ENCODE results near the gene XXYLT1.
"Not testable (repeated sequence)": the region's sequence is repeated elsewhere in the genome, so short reads cannot be mapped to it uniquely, and the experiment has no call there.

Gene XXYLT1

GRCh38 chr3:195043607-195044339, 227.2 kb downstream of the XXYLT1 start:
- H3K9me3 ChIP-seq (ENCODE audit: control insufficient read depth, insufficient read depth, low read length): no peaks in the 10 kb centered on the region
- H3K4me1 ChIP-seq (ENCODE audit: insufficient read depth, low read length): peaks cover 40% of the 10 kb centered on the region
- no peak overlapping the region for H3K9ac ChIP-seq (ENCODE audit: low read depth, low read length)
- no peaks in the 10 kb centered on the region for H3K36me3 ChIP-seq (ENCODE audit: insufficient read depth, low read length)

GRCh38 chr3:195042743-195043606, 228.0 kb downstream of the XXYLT1 start:
- Histone ChIP-seq H3K9me3 (ENCODE audit: control insufficient read depth, insufficient read depth, low read length) (no peaks in the 10 kb centered on the region), H3K9ac (ENCODE audit: low read depth, low read length) (peak overlapping the region; percentile 17; the same call in 1 of the 2 replicates), H3K36me3 (ENCODE audit: insufficient read depth, low read length) (no peaks in the 10 kb centered on the region), H3K4me1 (ENCODE audit: insufficient read depth, low read length) (peaks cover 40% of the 10 kb centered on the region)

DNA sequence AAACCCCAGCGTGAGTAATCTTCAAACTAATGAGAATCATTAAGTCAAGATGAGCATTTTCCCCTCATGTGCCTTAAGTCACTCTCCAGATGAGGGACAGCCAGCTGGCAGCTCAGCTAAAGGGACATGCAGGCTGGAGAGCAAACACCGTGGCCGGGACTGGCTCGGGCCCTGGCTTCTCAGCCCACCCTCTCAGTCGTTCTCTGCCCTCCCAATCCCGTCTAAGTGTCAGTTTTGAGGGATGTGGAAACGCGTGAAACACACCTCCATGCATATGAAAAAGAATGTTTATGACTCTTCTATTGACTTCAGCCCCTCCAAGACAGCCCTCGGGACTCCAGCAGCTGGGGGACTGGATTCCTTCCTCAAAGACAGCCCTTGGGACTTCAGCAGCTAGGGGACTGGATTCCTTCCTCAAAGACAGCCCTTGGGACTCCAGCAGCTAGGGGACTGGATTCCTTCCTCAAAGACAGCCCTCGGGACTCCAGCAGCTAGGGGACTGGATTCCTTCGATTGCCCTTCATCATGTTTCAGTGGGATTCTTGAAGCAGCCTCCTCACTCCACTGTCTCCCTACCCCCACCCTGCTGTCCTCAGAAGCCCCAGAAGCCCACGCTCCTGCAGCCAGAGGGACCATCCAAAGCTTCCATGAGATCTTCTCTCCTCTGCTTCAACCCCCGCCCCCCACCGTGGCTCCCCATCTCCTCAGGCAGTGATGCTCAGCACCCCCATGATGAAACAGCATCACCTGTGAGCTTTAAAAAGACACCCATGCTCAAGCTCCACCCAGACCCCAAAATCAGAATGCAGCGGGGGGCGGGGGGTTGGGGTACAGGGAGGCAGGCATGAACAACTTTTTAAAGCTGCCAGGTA, 228.9 kb downstream of the XXYLT1 start:
- Histone ChIP-seq H3K9me3 (ENCODE audit: control insufficient read depth, insufficient read depth, low read length) (no peaks in the 10 kb centered on the region; the same call in 1 of the 2 replicates), H3K9ac (ENCODE audit: low read depth, low read length) (no peak overlapping the region), H3K36me3 (ENCODE audit: insufficient read depth, low read length) (no peaks in the 10 kb centered on the region), H3K4me1 (ENCODE audit: insufficient read depth, low read length) (peaks cover 40% of the 10 kb centered on the region)

- no peaks in the 10 kb centered on the region for H3K36me3 ChIP-seq (ENCODE audit: insufficient read depth, low read length)
- no peak overlapping the region for H3K9ac ChIP-seq (ENCODE audit: low read depth, low read length)
- no peaks in the 10 kb centered on the region; the same call in 1 of the 2 replicates for H3K9me3 ChIP-seq (ENCODE audit: control insufficient read depth, insufficient read depth, low read length)
- H3K4me1 ChIP-seq (ENCODE audit: insufficient read depth, low read length): peaks cover 49% of the 10 kb centered on the region
Measured at GRCh38 chr3:195040773-195041520, 230.0 kb downstream of the XXYLT1 start.

DNA sequence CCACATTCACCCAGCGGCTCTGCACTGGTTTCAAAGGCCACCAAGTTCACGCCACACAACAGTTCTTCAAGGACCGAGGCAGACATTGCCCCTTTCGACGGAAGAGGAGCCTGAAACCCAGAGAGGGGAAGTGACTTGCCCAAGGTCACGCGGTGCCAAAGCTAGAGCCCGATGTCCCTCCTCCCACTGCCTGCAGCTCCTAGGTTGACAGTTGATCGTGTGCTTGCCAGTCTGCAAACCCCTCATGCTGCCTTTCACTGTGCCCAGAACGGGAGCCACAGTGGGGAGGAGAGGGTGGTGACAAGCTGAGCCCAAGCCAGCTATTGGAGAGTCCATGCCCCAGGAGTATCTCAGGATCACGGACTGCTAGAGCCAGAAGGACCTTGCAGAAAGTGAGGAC, 230.9 kb downstream of the XXYLT1 start:
- H3K9me3 ChIP-seq (ENCODE audit: control insufficient read depth, insufficient read depth, low read length): no peaks in the 10 kb centered on the region; the same call in 1 of the 2 replicates
- H3K4me1 ChIP-seq (ENCODE audit: insufficient read depth, low read length): peaks cover 44% of the 10 kb centered on the region
- no peaks in the 10 kb centered on the region for H3K36me3 ChIP-seq (ENCODE audit: insufficient read depth, low read length)
- H3K9ac ChIP-seq (ENCODE audit: low read depth, low read length): no peak overlapping the region

DNA sequence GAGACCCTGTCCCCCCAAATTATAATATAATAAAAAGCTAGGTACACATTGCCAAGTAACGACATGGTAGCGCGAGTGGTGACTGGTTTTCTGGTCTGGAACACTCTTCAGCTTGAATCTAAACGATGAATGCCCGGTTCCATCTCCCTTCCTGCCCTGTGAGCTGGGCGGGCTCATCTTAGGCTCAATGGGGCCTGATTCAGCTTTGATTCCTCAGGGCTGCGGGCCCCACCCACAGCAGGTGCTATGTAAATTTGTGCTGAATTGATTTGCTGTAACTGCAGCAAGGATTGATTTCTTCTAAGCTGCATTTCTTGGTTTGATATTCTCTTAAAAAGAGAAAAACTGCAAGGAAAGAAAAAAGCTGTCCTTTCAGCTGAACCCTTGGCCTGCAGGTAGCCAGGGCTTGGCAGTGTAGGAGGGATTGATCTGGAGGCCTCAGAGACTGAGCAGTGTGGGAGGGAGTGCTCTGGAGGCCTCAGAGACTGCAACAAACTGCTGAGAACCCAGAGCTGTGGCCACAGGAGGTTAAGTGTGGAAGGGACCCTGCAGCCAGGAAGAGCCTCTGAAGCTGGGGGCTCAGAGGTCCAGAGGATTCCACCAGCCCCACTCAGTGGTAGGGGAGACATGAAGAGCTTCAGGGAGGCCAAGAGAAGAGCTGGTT, 231.6 kb downstream of the XXYLT1 start:
- Histone ChIP-seq H3K4me1 (ENCODE audit: insufficient read depth, low read length) (peaks cover 47% of the 10 kb centered on the region), H3K36me3 (ENCODE audit: insufficient read depth, low read length) (no peaks in the 10 kb centered on the region), H3K9ac (ENCODE audit: low read depth, low read length) (no peak overlapping the region), H3K9me3 (ENCODE audit: control insufficient read depth, insufficient read depth, low read length) (no peaks in the 10 kb centered on the region; the same call in 1 of the 2 replicates)

DNA sequence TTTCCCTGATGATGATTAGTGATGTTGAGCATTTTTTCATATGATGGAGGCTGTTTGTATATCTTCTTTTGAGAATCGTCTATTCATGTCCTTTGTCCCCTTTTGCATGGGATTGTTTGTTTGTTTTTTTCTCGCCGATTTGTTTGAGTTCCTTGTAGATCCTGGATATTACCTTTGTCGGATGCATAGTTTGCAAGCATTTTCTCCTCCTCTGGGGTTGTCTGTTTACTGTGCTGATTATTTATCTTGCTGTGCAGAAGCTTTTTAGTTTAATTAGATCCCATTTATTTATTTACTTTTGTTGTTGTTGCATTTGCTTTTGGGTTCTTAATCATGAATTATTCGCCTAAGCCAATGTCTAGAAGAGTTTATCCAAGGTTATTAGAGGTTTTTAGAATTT, 232.8 kb downstream of the XXYLT1 start:
- Histone ChIP-seq H3K36me3 (ENCODE audit: insufficient read depth, low read length) (no peaks in the 10 kb centered on the region), H3K9me3 (ENCODE audit: control insufficient read depth, insufficient read depth, low read length) (no peaks in the 10 kb centered on the region; the same call in 1 of the 2 replicates), H3K4me1 (ENCODE audit: insufficient read depth, low read length) (peaks cover 49% of the 10 kb centered on the region), H3K9ac (ENCODE audit: low read depth, low read length) (no peak overlapping the region)

- not testable (repeated sequence) for H3K36me3 ChIP-seq (ENCODE audit: insufficient read depth, low read length); H3K9me3 ChIP-seq (ENCODE audit: control insufficient read depth, insufficient read depth, low read length); H3K9ac ChIP-seq (ENCODE audit: low read depth, low read length)
- peaks cover 49% of the 10 kb centered on the region for H3K4me1 ChIP-seq (ENCODE audit: insufficient read depth, low read length)
Measured at GRCh38 chr3:195037586-195037985, 233.4 kb downstream of the XXYLT1 start.

DNA sequence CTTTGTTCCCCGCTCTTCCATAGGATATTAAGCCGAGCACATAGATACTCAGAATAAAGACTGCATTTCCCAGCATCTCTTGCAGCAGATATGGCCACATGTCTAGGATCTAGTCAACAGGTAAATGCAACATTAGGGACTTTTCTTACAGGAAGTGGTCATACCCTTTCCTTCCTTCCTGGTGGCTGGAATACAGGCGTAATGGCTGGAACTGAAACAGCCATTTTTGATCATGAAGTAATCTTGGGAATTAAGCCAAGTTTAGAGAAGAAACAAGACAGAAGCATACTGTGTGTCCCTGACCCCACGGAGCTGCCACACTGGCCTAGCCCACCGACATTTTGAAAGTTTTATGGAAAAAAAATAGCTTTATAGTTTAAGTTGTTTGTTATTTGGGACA, 234.0 kb downstream of the XXYLT1 start:
- Histone ChIP-seq H3K36me3 (ENCODE audit: insufficient read depth, low read length) (no peaks in the 10 kb centered on the region), H3K4me1 (ENCODE audit: insufficient read depth, low read length) (peaks cover 49% of the 10 kb centered on the region), H3K9me3 (ENCODE audit: control insufficient read depth, insufficient read depth, low read length) (no peaks in the 10 kb centered on the region; the same call in 1 of the 2 replicates), H3K9ac (ENCODE audit: low read depth, low read length) (no peak overlapping the region)

DNA sequence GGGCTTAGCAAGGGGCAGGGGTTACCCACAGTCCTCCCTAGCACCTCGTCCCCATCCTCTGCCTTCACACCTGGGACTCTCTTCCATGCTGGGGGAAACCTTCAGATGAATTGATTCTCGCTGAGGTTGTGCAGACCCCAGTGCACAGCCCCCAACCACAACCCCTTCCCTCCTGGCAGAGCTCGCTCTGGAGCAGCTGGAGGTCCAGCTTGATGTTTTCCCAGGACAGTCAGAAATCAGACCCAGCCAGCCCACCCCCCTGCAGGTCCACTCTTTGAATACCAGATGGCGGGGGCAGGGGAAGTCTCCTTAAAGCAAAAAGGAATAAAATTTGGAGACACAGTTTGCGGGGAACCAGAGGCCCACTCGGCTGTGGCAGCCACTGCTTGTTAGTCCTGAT, 234.4 kb downstream of the XXYLT1 start:
- Histone ChIP-seq H3K9ac (ENCODE audit: low read depth, low read length) (no peak overlapping the region), H3K9me3 (ENCODE audit: control insufficient read depth, insufficient read depth, low read length) (no peaks in the 10 kb centered on the region; the same call in 1 of the 2 replicates), H3K4me1 (ENCODE audit: insufficient read depth, low read length) (peaks cover 50% of the 10 kb centered on the region), H3K36me3 (ENCODE audit: insufficient read depth, low read length) (no peaks in the 10 kb centered on the region)

GRCh38 chr3:195036203-195036505, 234.8 kb downstream of the XXYLT1 start:
- Histone ChIP-seq H3K9ac (ENCODE audit: low read depth, low read length) (no peak overlapping the region), H3K4me1 (ENCODE audit: insufficient read depth, low read length) (peaks cover 53% of the 10 kb centered on the region), H3K9me3 (ENCODE audit: control insufficient read depth, insufficient read depth, low read length) (no peaks in the 10 kb centered on the region; the same call in 1 of the 2 replicates), H3K36me3 (ENCODE audit: insufficient read depth, low read length) (no peaks in the 10 kb centered on the region)

- H3K9ac ChIP-seq (ENCODE audit: low read depth, low read length): no peak overlapping the region
- no peaks in the 10 kb centered on the region; the same call in 1 of the 2 replicates for H3K9me3 ChIP-seq (ENCODE audit: control insufficient read depth, insufficient read depth, low read length)
- H3K36me3 ChIP-seq (ENCODE audit: insufficient read depth, low read length): no peaks in the 10 kb centered on the region
- peaks cover 49% of the 10 kb centered on the region for H3K4me1 ChIP-seq (ENCODE audit: insufficient read depth, low read length)
Measured at GRCh38 chr3:195035345-195036202, 235.4 kb downstream of the XXYLT1 start.
